22Rv1 (cell line): ENCODE results near the gene OMA1.

Experiments
- CTCF ChIP-seq: fragments of 450-650 bp; IDR thresholded peaks from 2 replicates; pipeline ENCODE4 v1.5.1; 2017; ENCODE audit warnings: mild to moderate bottlenecking
- ZFX ChIP-seq: fragments of 450-650 bp; IDR thresholded peaks from 2 replicates; pipeline ENCODE4 v1.6.1; 2017; ENCODE audit warnings: antibody characterized with exemption, borderline replicate concordance

GRCh38 chr1:58546520-58547308 lies at the start of gene OMA1:
- peak; percentile 98 for TF ChIP-seq CTCF
- TF ChIP-seq ZFX = no peak
